Hindlimb muscle (tissue), 1 donor: ENCODE results near the gene ZNF724. TPM values are rescaled to one million over a fixed set of nuclear protein-coding genes. Genes with fewer than 3 reads are reported as not detected.

ENCODE experiments used
- DNase-seq: peaks from one replicate; pipeline ENCODE4 v3.0.0-alpha.2; 2013
- polyA plus RNA-seq: library from polyadenylated mRNA; unstranded; fragments of 120-200 nt; gene quantifications from one replicate; pipeline ENCODE4 v1.2.1, GENCODE V29; 2013; ENCODE audit not compliant: insufficient read length

The ZNF724 gene
- polyA plus RNA-seq, 1 donor: 2.4 TPM

DNA sequence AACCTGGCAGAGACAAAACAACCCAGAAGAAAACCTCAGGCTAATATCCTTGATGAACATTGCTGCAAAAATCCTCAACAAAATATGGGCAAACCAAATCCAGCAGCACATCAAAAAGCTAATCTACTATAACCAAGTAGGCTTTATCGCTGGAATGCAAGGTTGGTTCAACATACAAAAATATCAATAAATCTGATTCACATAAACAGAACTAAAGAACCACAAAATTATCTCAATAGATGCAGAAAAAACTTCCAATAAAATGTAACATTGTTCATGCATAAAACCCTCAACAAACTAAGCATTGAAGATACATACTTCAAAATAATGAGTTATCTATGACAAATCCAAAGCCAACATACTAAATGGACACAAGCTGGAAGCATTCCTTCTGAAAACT, 8.8 kb downstream of the ZNF724 start:
- DNase-seq: no peak

DNA sequence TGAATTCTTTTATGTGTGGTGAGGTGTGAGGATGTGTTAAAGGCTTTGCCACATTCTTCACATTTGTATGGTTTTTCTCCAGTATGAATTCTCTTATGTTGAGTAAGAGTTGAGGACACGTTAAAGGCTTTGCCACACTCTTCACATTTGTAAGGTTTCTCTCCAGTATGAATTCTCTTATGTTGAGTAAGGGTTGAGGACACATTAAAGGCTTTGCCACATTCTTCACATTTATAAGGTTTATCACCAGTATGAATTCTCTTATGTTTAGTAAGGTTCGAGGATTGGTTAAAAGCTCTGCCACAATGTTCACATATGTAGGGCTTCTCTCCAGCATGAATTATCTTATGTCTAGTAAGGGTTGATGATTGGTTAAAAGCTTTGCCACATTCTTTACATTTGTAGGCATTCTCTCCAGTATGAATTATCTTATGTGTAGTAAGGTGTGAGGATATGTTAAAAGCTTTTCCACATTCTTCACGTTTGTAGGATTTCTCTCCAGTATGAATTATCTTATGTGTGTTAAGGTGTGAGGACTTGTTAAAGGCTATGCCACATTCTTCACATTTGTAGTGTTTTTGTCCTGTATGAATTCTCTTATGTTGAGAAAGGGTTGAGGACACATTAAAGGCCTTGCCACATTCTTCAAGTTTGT, 27.1 kb downstream of the ZNF724 start:
- DNase-seq: no peak

DNA sequence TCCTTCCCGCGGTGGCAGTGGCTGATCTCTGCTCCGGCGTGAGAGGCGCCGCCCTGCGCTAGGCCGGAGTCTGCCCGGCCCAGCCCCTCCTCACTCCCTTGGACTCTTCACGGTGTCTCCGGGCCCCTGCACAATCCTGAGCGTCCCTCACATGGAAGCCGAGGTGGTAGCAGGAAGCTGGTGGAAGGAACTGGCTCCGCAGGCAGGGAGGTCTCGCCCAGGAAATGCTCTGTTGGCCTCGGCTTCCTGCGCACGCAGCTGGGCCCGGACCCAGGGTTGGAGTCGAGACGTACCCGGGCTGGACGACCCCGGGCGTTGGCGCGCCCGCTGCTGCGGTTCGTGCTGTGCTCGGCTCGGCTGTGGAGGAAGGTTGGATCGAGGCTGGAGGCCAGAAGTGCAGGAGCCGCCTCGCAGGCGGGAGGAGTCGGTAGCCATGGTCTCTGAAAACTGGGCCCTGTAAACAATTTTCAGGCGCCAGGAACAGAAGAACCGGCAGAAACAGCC, 46.3 kb downstream of the ZNF724 start:
- peak; percentile 17 for DNase-seq

DNA sequence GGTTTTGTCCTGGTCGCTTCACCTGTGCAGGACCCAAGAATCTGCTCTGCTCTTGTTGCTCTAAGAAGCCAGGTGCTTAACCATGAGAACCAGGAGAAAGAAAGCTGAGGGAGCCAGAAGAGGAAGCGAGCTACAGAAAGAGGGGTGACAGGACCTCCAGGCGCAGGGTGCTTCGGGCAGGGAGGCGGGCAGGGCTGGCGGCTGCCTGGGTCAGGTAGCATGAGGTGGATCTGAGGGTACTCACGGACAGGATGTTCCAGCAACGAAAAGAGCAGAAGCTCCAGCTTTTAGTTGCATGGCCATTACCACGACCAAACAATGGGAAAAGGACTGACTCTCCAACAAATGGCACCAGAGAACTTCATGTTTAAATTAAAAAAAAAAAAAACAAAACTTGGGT, 59.9 kb downstream of the ZNF724 start:
- no peak for DNase-seq

DNA sequence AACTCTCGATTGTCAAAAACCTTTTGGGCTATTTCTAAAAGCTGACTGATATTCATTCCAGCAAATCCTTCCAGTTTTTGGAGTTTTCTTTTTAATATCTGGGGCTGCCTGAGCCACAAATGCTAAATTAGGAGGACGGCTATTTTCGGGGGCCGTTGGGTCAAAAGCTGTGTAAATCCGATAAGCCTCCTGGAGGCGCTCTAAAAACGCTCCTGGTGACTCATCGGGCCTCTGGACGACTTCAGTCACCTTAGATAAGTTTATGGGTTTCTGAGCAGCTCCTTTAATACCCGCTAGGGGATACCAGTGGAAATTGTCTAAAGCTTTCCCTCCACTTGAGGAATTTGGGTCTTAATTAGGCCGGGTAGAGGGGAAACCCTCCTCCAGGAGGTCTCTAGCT, 66.9 kb downstream of the ZNF724 start:
- no peak for DNase-seq

Other genes starting within 250 kb of the ZNF724 start
- not detected for gene ZNF728, start 247.2 kb downstream of the ZNF724 start, polyA plus RNA-seq
- gene ZNF730, start 133.4 kb downstream of the ZNF724 start, polyA plus RNA-seq: 2.7 TPM
- 28.7 TPM for gene ZNF91, start 145.1 kb upstream of the ZNF724 start, polyA plus RNA-seq